Measurements from ENCODE around the gene CHRNB2.
A peak's percentile ranks its signal among the peaks of the same experiment; 100 is the strongest.

CHRNB2 gene

GRCh38 chr1:154609398-154610380 lies 42.1 kb downstream of the CHRNB2 start:
- TF ChIP-seq CTCF (IDR thresholded peaks at IDR 0.05; ENCODE audit: control extremely low read depth, extremely low read depth, low read depth, missing control alignments) = no peak
- ChIA-PET CTCF (interaction anchor here (0.7 to 3.1 kb wide), 8 partner anchors 11 to 269 kb away, joined by 3 to 13 read pairs (median 3); no protein-coding TSS in a partner anchor), POLR2A (no interaction called here)
- DNase-seq (ENCODE audit: extremely low spot score) = peak; percentile 28

- CTCF ChIA-PET = interaction anchor here (1.0 to 3.1 kb wide), 5 partner anchors 11 to 474 kb away, joined by 3 to 13 read pairs (median 4); no protein-coding TSS in a partner anchor
- no peak for DNase-seq (ENCODE audit: extremely low spot score)
- TF ChIP-seq CTCF (IDR thresholded peaks at IDR 0.05; ENCODE audit: control extremely low read depth, extremely low read depth, low read depth, missing control alignments) = no peak
- POLR2A ChIA-PET = interaction anchor here (0.6 kb wide), 1 partner anchor 323 kb away, joined by 3 read pairs; no protein-coding TSS in a partner anchor
Measured at GRCh38 chr1:154611150-154611862, 43.7 kb downstream of the CHRNB2 start.

- ChIA-PET CTCF (no interaction called here), POLR2A (no interaction called here)
- TF ChIP-seq CTCF (IDR thresholded peaks at IDR 0.05; ENCODE audit: control extremely low read depth, extremely low read depth, low read depth, missing control alignments) = no peak
- DNase-seq (ENCODE audit: extremely low spot score) = no peak
Measured at GRCh38 chr1:154614247-154614646, 46.7 kb downstream of the CHRNB2 start.

GRCh38 chr1:154614901-154615300 lies 47.3 kb downstream of the CHRNB2 start:
- no peak for DNase-seq (ENCODE audit: extremely low spot score)
- TF ChIP-seq CTCF (IDR thresholded peaks at IDR 0.05; ENCODE audit: control extremely low read depth, extremely low read depth, low read depth, missing control alignments) = no peak
- POLR2A ChIA-PET = no interaction called here
- CTCF ChIA-PET = interaction anchor here (0.7 to 1.4 kb wide), 2 partner anchors 10 to 136 kb away, joined by 4 read pairs; no protein-coding TSS in a partner anchor

- ChIA-PET CTCF (interaction anchor here (0.7 to 1.4 kb wide), 2 partner anchors 10 to 136 kb away, joined by 4 read pairs; no protein-coding TSS in a partner anchor), POLR2A (no interaction called here)
- no peak for TF ChIP-seq CTCF (IDR thresholded peaks at IDR 0.05; ENCODE audit: control extremely low read depth, extremely low read depth, low read depth, missing control alignments)
- no peak for DNase-seq (ENCODE audit: extremely low spot score)
Measured at GRCh38 chr1:154615411-154615810, 47.8 kb downstream of the CHRNB2 start.

GRCh38 chr1:154616659-154617345 lies 49.2 kb downstream of the CHRNB2 start:
- no peak for TF ChIP-seq CTCF (IDR thresholded peaks at IDR 0.05; ENCODE audit: control extremely low read depth, extremely low read depth, low read depth, missing control alignments)
- POLR2A ChIA-PET = no interaction called here
- no peak for DNase-seq (ENCODE audit: extremely low spot score)
- CTCF ChIA-PET = interaction anchor here (1.4 kb wide), 1 partner anchor 137 kb away, joined by 4 read pairs; no protein-coding TSS in a partner anchor

Data from GM10248 (cell line).